Caco-2 (cell line): ENCODE data around the gene SKP1. TPM values are rescaled to one million over a fixed set of nuclear protein-coding genes. Genes with fewer than 3 reads are reported as not detected.

ENCODE experiments used
- BruUV-seq: library from RNA; stranded (reverse); fragments of 400-500 nt; replicated peaks from 2 replicates; lab custom pipeline; 2021; lab: Mats Ljungman, UMichigan
- CTCF ChIA-PET: fragments of 300-600 bp; sonication (Branson Sonifier 250); formaldehyde crosslinking; loops from one replicate; lab custom pipeline; 2022; ENCODE audit warnings: antibody characterized with exemption; lab: Charles Lee
- POLR2A ChIA-PET: fragments of 300-600 bp; sonication (Branson Sonifier 250); formaldehyde crosslinking; loops from one replicate; lab custom pipeline; 2022; ENCODE audit warnings: antibody characterized with exemption; lab: Charles Lee
- DNase-seq, 2 experiments: peaks; one replicate each; pipeline versions ENCODE4 v3.0.0 to v3.0.0-alpha.2; 2020 to 2022
- H3K27me3 ChIP-seq: replicated peaks from 2 replicates; pipeline ENCODE4 v1.6.0; 2011; ENCODE audit warnings: low read length; ENCODE audit not compliant: control insufficient read depth, insufficient read depth
- H3K36me3 ChIP-seq: 2 replicates; pipeline ENCODE4 v1.5.1; 2011; ENCODE audit warnings: low read length; ENCODE audit not compliant: control insufficient read depth, insufficient read depth
- H3K4me1 ChIP-seq: fragments of 250-450 bp; sonication (Bioruptor Pico); 2 replicates; pipeline ENCODE4 v1.5.1; 2020; ENCODE audit warnings: mild to moderate bottlenecking
- H3K4me3 ChIP-seq: 2 replicates; pipeline ENCODE4 v1.5.1; 2011; ENCODE audit warnings: low read depth, mild to moderate bottlenecking, control low read depth, low read length
- H3K9me3 ChIP-seq: fragments of 250-450 bp; sonication (Bioruptor Pico); 2 replicates; pipeline ENCODE4 v1.5.1; 2020; ENCODE audit warnings: mild to moderate bottlenecking, moderate library complexity
- H3K27ac Mint-ChIP-seq: one replicate; pipeline ENCODE4 v1.8.0; 2022; ENCODE audit warnings: mixed read lengths; ENCODE audit not compliant: unreplicated experiment
- H3K27me3 Mint-ChIP-seq: one replicate; pipeline ENCODE4 v1.8.0; 2022; ENCODE audit warnings: mixed read lengths; ENCODE audit not compliant: insufficient read depth, unreplicated experiment
- H3K36me3 Mint-ChIP-seq: one replicate; pipeline ENCODE4 v1.8.0; 2022; ENCODE audit warnings: mild to moderate bottlenecking, mixed read lengths; ENCODE audit not compliant: insufficient read depth, unreplicated experiment
- H3K4me1 Mint-ChIP-seq: one replicate; pipeline ENCODE4 v1.8.0; 2022; ENCODE audit warnings: low read depth, mixed read lengths; ENCODE audit not compliant: unreplicated experiment
- H3K4me3 Mint-ChIP-seq: one replicate; pipeline ENCODE4 v1.8.0; 2022; ENCODE audit warnings: mild to moderate bottlenecking, moderate library complexity, mixed read lengths; ENCODE audit not compliant: unreplicated experiment
- H3K9me3 Mint-ChIP-seq: one replicate; pipeline ENCODE4 v1.8.0; 2022; ENCODE audit warnings: mixed read lengths; ENCODE audit not compliant: unreplicated experiment
- intact Hi-C: fragments of 100-400 bp; cut with micrococcal nuclease; formaldehyde crosslinking; loops from one replicate; pipeline ENCODE4 v1.10.0; 2022; ENCODE audit not compliant: unreplicated experiment
- total RNA-seq: library from RNA; stranded (reverse); gene quantifications from 2 replicates; pipeline ENCODE4 v1.2.3, GENCODE V29; 2022
- TF ChIP-seq, protein P1 (sequence below), 2 experiments: fragments of 200-600 bp in 1 of 2; IDR thresholded peaks; 1 replicate in 1 of 2; 2 replicates in 1 of 2; pipeline versions ENCODE4 v1.5.1 to v1.8.0; 2011 to 2022; ENCODE audit warnings: antibody characterized with exemption in 1 of 2, control low read depth in 1 of 2, inconsistent platforms in 1 of 2, low read depth in 1 of 2, low read length in 1 of 2, mild to moderate bottlenecking in 1 of 2, moderate library complexity in 1 of 2; ENCODE audit not compliant: insufficient read depth in 1 of 2, severe bottlenecking in 1 of 2, unreplicated experiment in 1 of 2

The SKP1 gene
- total RNA-seq, 1 experiment from 2014 or later = 365 TPM

DNA sequence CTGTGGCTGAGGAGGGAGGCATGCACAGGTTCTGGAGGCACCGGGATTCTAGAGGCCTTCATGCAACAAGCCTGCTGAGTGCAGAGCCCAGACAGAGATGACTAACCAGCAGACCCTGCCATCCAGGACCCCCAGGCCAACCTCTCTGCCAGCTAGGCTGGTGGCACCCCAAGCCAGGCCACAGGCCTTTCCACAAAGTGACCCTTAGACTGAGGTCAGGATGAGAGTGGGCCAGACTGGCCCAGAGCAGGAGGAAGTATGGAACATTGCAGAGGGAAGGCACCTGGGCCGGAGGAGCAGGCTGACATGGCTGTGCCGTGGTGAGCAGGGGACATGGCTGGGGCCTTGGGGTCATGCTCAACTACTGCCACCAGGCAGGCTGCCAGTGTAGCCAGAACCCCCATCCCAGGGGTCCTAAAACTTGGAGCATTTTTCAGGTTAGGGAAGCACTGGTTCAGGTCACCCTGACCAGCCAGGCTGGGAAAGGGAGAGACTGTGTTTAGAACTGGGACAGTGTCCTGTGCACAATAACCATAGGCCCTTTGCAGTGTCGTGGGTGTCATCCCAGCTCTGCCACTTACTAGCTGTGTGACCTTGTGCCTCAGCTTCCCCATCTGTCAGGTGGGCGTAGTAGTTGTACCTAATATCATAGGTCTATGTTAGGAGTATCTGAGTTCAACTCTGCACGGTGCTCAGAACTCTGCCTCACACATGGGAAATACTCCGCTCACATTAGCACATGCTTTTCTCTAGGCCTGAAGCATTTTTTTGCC lies 45.0 kb downstream of the SKP1 start:
- H3K4me3 ChIP-seq = no peak overlapping the region
- POLR2A ChIA-PET = interaction anchor here (0.6 kb wide), 1 partner anchor 94 kb away, joined by 6 read pairs; the partner anchor contains the start of gene PPP2CA
- Mint-ChIP-seq H3K9me3 (no peaks in the 10 kb centered on the region), H3K4me1 (no peaks in the 10 kb centered on the region), H3K27me3 (no peaks in the 10 kb centered on the region), H3K27ac (no peak overlapping the region), H3K36me3 (peaks cover 20% of the 10 kb centered on the region), H3K4me3 (no peak overlapping the region)
- no TSS peak for BruUV-seq
- H3K4me1 ChIP-seq = no peaks in the 10 kb centered on the region
- CTCF ChIA-PET = no interaction called here
- no peak for DNase-seq
- no peaks in the 10 kb centered on the region for H3K9me3 ChIP-seq
- peaks cover 2% of the 10 kb centered on the region; the same call in 1 of the 2 replicates for H3K36me3 ChIP-seq
- intact Hi-C loops = no loop called here
- TF ChIP-seq, protein P1, sequence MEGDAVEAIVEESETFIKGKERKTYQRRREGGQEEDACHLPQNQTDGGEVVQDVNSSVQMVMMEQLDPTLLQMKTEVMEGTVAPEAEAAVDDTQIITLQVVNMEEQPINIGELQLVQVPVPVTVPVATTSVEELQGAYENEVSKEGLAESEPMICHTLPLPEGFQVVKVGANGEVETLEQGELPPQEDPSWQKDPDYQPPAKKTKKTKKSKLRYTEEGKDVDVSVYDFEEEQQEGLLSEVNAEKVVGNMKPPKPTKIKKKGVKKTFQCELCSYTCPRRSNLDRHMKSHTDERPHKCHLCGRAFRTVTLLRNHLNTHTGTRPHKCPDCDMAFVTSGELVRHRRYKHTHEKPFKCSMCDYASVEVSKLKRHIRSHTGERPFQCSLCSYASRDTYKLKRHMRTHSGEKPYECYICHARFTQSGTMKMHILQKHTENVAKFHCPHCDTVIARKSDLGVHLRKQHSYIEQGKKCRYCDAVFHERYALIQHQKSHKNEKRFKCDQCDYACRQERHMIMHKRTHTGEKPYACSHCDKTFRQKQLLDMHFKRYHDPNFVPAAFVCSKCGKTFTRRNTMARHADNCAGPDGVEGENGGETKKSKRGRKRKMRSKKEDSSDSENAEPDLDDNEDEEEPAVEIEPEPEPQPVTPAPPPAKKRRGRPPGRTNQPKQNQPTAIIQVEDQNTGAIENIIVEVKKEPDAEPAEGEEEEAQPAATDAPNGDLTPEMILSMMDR (IDR thresholded peaks at IDR 0.05; ENCODE audit: insufficient read depth in 1 of 2, low read depth in 1 of 2, low read length in 1 of 2, severe bottlenecking in 1 of 2, unreplicated experiment in 1 of 2) = no peak
- no peaks in the 10 kb centered on the region for H3K27me3 ChIP-seq

- TF ChIP-seq, protein P1 (IDR thresholded peaks at IDR 0.05; ENCODE audit: insufficient read depth in 1 of 2, low read depth in 1 of 2, low read length in 1 of 2, severe bottlenecking in 1 of 2, unreplicated experiment in 1 of 2) = no peak
- Mint-ChIP-seq H3K4me1 (no peaks in the 10 kb centered on the region), H3K27ac (no peak overlapping the region), H3K9me3 (no peaks in the 10 kb centered on the region), H3K4me3 (no peak overlapping the region), H3K27me3 (no peaks in the 10 kb centered on the region), H3K36me3 (peaks cover 16% of the 10 kb centered on the region)
- ChIA-PET CTCF (no interaction called here), POLR2A (no interaction called here)
- intact Hi-C loops = no loop called here
- 0 out of 2 replicates have a peak, but pooled peaks cover 2% of the 10 kb centered on the region for H3K36me3 ChIP-seq
- no TSS peak for BruUV-seq
- no peak for DNase-seq
- H3K4me1 ChIP-seq = no peaks in the 10 kb centered on the region
- H3K4me3 ChIP-seq = no peak overlapping the region
- no peaks in the 10 kb centered on the region for H3K27me3 ChIP-seq
- H3K9me3 ChIP-seq = no peaks in the 10 kb centered on the region
Observed at GRCh38 chr5:134131165-134131564, 45.6 kb downstream of the SKP1 start.

DNA sequence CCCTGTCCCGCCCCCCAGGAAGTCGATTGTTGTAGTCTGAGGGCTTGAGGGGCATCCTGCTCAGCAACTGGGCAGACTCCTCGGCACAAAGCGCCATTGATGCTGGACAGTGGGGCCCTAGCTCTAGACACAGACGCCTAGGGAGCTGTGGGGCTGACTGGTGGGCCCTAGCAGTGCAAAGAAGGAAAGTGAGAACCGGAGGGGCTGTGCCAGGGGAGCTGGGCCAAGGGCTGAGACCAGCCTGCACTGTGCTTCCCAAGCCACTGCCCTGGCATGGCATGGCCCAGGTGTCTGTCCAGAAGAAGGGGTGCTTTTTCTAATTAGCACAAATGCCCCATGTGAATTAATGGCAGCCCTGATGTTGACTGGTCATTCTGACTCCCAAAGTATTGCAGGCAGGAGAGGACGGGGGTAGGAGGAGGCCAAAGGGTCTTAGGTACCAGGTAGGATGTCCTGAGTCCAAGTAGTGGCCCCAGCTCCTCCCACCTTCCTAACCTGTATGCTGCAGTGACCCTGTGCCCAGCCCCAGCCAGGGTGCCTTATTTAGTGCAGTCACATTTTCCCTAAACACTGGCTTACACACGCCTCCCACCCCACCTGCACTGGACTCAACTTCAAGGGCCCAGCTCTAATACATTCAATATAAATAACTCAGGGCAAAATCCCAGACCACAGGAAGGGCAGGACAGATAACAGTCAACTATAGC lies 46.4 kb downstream of the SKP1 start:
- no peaks in the 10 kb centered on the region for H3K27me3 ChIP-seq
- no peaks in the 10 kb centered on the region for H3K9me3 ChIP-seq
- no peaks in the 10 kb centered on the region for H3K4me1 Mint-ChIP-seq
- POLR2A ChIA-PET = no interaction called here
- BruUV-seq = no TSS peak
- DNase-seq = no peak
- CTCF ChIA-PET = no interaction called here
- H3K4me3 Mint-ChIP-seq = no peak overlapping the region
- no peaks in the 10 kb centered on the region for H3K9me3 Mint-ChIP-seq
- 0 out of 2 replicates have a peak, but pooled peaks cover 2% of the 10 kb centered on the region for H3K36me3 ChIP-seq
- H3K4me3 ChIP-seq = no peak overlapping the region
- no peak overlapping the region for H3K27ac Mint-ChIP-seq
- H3K4me1 ChIP-seq = no peaks in the 10 kb centered on the region
- no peaks in the 10 kb centered on the region for H3K27me3 Mint-ChIP-seq
- TF ChIP-seq, protein P1 (IDR thresholded peaks at IDR 0.05; ENCODE audit: insufficient read depth in 1 of 2, low read depth in 1 of 2, low read length in 1 of 2, severe bottlenecking in 1 of 2, unreplicated experiment in 1 of 2) = no peak
- intact Hi-C loops = no loop called here
- H3K36me3 Mint-ChIP-seq = peaks cover 17% of the 10 kb centered on the region
